Upper lobe of left lung (tissue), 6 donors: ENCODE measurements around the gene COG1. TPM values are rescaled to one million over a fixed set of nuclear protein-coding genes. Genes with fewer than 3 reads are reported as not detected.
A peak's percentile ranks its signal among the peaks of the same experiment; 100 is the strongest.

Source experiments
- ATAC-seq, 2 donors: fragments of 200-7000 bp; cut with Tn5 transposase; one replicate each; pipeline ENCODE4 v1.9.1; 2022; ENCODE audit warnings: mild to moderate bottlenecking in 2 of 2, moderate library complexity in 2 of 2; ENCODE audit not compliant: low FRiP score in 2 of 2
- DNase-seq, 2 donors: peaks; one replicate each; pipeline ENCODE4 v3.0.0-alpha.2; 2019 to 2020
- H3K27ac ChIP-seq, 4 donors: fragments of 200-600 bp; sonication (generic); one replicate each; pipeline ENCODE4 v1.5.1; 2016 to 2019
- H3K27me3 ChIP-seq, 4 donors: fragments of 200-600 bp; sonication (generic); one replicate each; pipeline ENCODE4 v1.5.1; 2017 to 2019
- H3K36me3 ChIP-seq, 4 donors: fragments of 200-600 bp; sonication (generic); one replicate each; pipeline ENCODE4 v1.5.1; 2016 to 2019
- H3K4me1 ChIP-seq, 4 donors: fragments of 200-600 bp; sonication (generic); one replicate each; pipeline ENCODE4 v1.5.1; 2018 to 2019
- H3K4me3 ChIP-seq, 4 donors: fragments of 200-600 bp; sonication (generic); one replicate each; pipeline ENCODE4 v1.5.1; 2017 to 2019; ENCODE audit warnings: mild to moderate bottlenecking in 2 of 4, moderate library complexity in 1 of 4
- H3K9me3 ChIP-seq, 4 donors: fragments of 200-600 bp; sonication (generic); one replicate each; pipeline ENCODE4 v1.5.1; 2018 to 2019
- CTCF ChIP-seq, 6 experiments: fragments of 450-650 bp in 4 of 6; fragments of 200-600 bp in 2 of 6; sonication (generic) in 2 of 6; IDR thresholded peaks; one replicate each; pipeline ENCODE4 v1.5.1; 2016 to 2019; ENCODE audit warnings: antibody characterized with exemption in 6 of 6
- EP300 ChIP-seq, 4 donors: sonication (generic); formaldehyde crosslinking; IDR thresholded peaks; one replicate each; pipeline ENCODE4 v1.5.1; 2017; ENCODE audit warnings: antibody characterized with exemption in 4 of 4, control low read depth in 2 of 4
- POLR2A ChIP-seq, 4 donors: fragments of 450-650 bp; IDR thresholded peaks; one replicate each; pipeline ENCODE4 v1.5.1; 2016 to 2017; ENCODE audit warnings: antibody characterized with exemption in 4 of 4, mild to moderate bottlenecking in 2 of 4
- POLR2AphosphoS5 ChIP-seq, 2 donors: sonication (generic); formaldehyde crosslinking; IDR thresholded peaks; one replicate each; pipeline ENCODE4 v1.5.1; 2017; ENCODE audit warnings: antibody characterized with exemption in 2 of 2
- WGBS, 2 donors: methylation state at CpG; one replicate each; pipeline ENCODE4 v1.1.5; 2017 to 2018; 5-methylcytosine and 5-hydroxymethylcytosine counted together
- total RNA-seq, 6 donors: library from RNA; depleted of rRNA in 4 of 6; stranded (reverse); fragments of >200 nt in 4 of 6; gene quantifications; one replicate each; pipeline versions ENCODE4 v1.1.0 to v1.2.1, GENCODE V29; 2016 to 2021
- donor health status: DM: no; HTN: no; CAD: no; lungs with moderate emphysema.
- donor health status: DM: no; HTN: yes; CAD: no; lungs with severe emphysema.

Gene COG1
- total RNA-seq, 6 donors from 2014 or later, result 27.7 to 75.4 (median 32.5) TPM

- Histone ChIP-seq H3K27ac (no peak overlapping the region), H3K27me3 (peaks cover 0 to 21% (median 8%) of the 10 kb centered on the region in 4 donors), H3K9me3 (no peaks in the 10 kb centered on the region), H3K4me1 (peaks cover 24 to 34% (median 28%) of the 10 kb centered on the region in 4 donors), H3K4me3 (peak overlapping the region in 2 of 4 donors; percentile 49 to 53), H3K36me3 (no peaks in the 10 kb centered on the region)
- 48 to 57% methylated on average over 8 of the region's 8 CpGs for WGBS, 2 donors
- no peak for DNase-seq
- TF ChIP-seq POLR2AphosphoS5 (IDR thresholded peaks at IDR 0.05) (no peak), EP300 (IDR thresholded peaks at IDR 0.05) (no peak), CTCF (IDR thresholded peaks at IDR 0.05) (no peak), POLR2A (IDR thresholded peaks at IDR 0.05) (no peak)
- no peak for ATAC-seq
Observed at GRCh38 chr17:73166731-73167581, 25.9 kb upstream of the COG1 start.

GRCh38 chr17:73168667-73169066 lies 24.2 kb upstream of the COG1 start:
- no peak for ATAC-seq
- Histone ChIP-seq H3K36me3 (no peaks in the 10 kb centered on the region), H3K4me3 (no peak overlapping the region), H3K9me3 (no peaks in the 10 kb centered on the region), H3K4me1 (peaks cover 24 to 34% (median 28%) of the 10 kb centered on the region in 4 donors), H3K27me3 (peaks cover 0 to 21% (median 7%) of the 10 kb centered on the region in 4 donors), H3K27ac (no peak overlapping the region)
- WGBS, 2 donors, result 78 to 91% methylated on average over 6 of the region's 6 CpGs
- no peak for DNase-seq
- TF ChIP-seq EP300 (IDR thresholded peaks at IDR 0.05) (no peak), CTCF (IDR thresholded peaks at IDR 0.05) (no peak), POLR2AphosphoS5 (IDR thresholded peaks at IDR 0.05) (no peak), POLR2A (IDR thresholded peaks at IDR 0.05) (no peak)

GRCh38 chr17:73170324-73170723 lies 22.5 kb upstream of the COG1 start:
- H3K27me3 ChIP-seq, result peaks cover 0 to 16% (median 2%) of the 10 kb centered on the region in 4 donors
- peaks cover 13 to 20% (median 16%) of the 10 kb centered on the region in 4 donors for H3K4me1 ChIP-seq
- ATAC-seq (no peak), DNase-seq (no peak)
- no peak for TF ChIP-seq POLR2AphosphoS5 (IDR thresholded peaks at IDR 0.05)
- no peak for TF ChIP-seq EP300 (IDR thresholded peaks at IDR 0.05)
- no peak for TF ChIP-seq CTCF (IDR thresholded peaks at IDR 0.05)
- no peak for TF ChIP-seq POLR2A (IDR thresholded peaks at IDR 0.05)
- no peaks in the 10 kb centered on the region for H3K36me3 ChIP-seq
- no peak overlapping the region for H3K27ac ChIP-seq
- WGBS, 2 donors, result 92 to 97% methylated on average over 5 of the region's 5 CpGs
- H3K4me3 ChIP-seq, result no peak overlapping the region
- no peaks in the 10 kb centered on the region for H3K9me3 ChIP-seq

- DNase-seq, result no peak
- no peak for ATAC-seq
- TF ChIP-seq POLR2A (IDR thresholded peaks at IDR 0.05) (no peak), POLR2AphosphoS5 (IDR thresholded peaks at IDR 0.05) (no peak), CTCF (IDR thresholded peaks at IDR 0.05) (no peak), EP300 (IDR thresholded peaks at IDR 0.05) (no peak)
- no peaks in the 10 kb centered on the region for H3K36me3 ChIP-seq
- H3K27ac ChIP-seq, result no peak overlapping the region
- no peaks in the 10 kb centered on the region for H3K9me3 ChIP-seq
- peaks cover 0 to under 1% (median 0%) of the 10 kb centered on the region in 4 donors for H3K4me1 ChIP-seq
- H3K27me3 ChIP-seq, result no peaks in the 10 kb centered on the region
- 69 to 84% methylated on average over 3 of the region's 3 CpGs for WGBS, 2 donors
- H3K4me3 ChIP-seq, result no peak overlapping the region
Observed at GRCh38 chr17:73172252-73172651, 20.6 kb upstream of the COG1 start.
